Activated gamma-delta T cell (primary cell): Measurements from ENCODE around the gene FKBP2.

Source experiments
- DNase-seq: peaks from one replicate; lab custom pipeline; 2025; lab: John Stamatoyannopoulos, UW

FKBP2 gene

DNA sequence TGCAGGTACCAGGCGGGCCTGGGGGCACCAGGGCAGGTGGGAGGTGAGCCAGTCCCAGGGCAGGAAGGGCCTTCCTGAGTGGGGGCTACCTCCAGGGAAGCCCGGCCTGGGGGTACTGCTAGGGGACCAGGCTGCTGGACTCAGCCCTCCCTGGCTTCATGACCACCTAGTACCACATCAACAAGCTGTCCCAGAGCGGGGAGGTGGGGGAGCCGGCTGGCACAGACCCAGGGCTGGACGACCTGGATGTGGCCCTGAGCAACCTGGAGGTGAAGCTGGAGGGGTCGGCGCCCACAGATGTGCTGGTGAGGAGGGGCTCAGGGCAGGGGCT, 21.6 kb upstream of the FKBP2 start:
- DNase-seq, result no peak

DNA sequence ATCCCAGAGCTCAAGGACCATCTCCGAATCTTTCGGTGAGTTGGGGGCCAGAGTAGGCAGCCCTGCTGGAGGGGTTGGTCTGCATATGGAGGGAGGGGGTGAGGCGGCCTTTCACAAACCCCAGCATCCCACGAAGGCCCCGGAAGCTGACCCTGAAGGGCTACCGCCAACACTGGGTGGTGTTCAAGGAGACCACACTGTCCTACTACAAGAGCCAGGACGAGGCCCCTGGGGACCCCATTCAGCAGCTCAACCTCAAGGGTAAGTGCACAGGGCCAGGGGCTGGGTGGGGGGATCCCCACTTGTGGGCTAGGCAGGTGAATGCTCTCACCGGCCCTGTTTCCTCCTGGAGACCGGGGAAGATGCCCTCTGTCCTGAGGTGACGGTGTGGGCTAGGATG, 21.1 kb upstream of the FKBP2 start:
- DNase-seq, result no peak

DNA sequence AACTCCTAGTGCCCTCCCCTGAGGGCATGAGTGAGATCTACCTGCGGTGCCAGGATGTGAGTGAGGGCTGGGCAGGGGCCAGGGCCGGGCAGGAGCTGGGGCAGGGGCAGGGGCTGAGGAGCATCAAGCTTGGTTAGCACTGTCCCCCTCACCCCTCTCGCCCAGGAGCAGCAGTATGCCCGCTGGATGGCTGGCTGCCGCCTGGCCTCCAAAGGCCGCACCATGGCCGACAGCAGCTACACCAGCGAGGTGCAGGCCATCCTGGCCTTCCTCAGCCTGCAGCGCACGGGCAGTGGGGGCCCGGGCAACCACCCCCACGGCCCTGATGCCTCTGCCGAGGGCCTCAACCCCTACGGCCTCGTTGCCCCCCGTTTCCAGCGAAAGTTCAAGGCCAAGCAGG, 20.6 kb upstream of the FKBP2 start:
- no peak for DNase-seq

DNA sequence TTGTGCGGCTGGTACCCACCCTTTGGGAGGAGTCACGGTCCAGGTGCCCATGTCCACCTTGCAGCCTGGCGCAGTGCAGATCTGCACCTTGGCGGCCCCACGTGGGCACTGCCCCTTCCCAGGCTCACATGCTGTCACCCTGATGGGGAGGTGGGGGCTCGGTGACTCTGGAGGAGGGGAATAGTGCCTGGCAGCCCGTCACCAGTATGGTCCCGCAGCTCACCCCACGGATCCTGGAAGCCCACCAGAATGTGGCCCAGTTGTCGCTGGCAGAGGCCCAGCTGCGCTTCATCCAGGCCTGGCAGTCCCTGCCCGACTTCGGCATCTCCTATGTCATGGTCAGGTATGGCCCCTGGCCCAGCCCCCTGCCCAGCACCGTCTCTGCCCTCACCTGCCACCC, 20.1 kb upstream of the FKBP2 start:
- no peak for DNase-seq

DNA sequence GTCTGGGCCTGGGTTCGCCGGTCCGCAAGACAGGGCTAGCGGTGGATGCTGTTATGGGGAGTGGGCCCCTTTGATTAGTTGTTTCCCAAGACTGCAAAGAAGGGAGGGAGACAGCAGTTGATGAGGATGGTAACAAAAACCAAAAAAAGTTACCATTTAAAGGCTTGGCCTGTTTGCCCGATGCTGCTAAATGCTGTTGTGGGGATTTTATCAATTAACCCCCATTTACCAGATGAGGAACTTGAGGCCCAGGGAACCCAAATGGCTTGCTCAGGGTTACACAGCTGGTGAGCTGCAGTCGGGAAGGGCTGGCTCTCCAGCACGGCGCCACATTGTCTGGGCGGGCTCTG, 18.3 kb upstream of the FKBP2 start:
- no peak for DNase-seq

DNA sequence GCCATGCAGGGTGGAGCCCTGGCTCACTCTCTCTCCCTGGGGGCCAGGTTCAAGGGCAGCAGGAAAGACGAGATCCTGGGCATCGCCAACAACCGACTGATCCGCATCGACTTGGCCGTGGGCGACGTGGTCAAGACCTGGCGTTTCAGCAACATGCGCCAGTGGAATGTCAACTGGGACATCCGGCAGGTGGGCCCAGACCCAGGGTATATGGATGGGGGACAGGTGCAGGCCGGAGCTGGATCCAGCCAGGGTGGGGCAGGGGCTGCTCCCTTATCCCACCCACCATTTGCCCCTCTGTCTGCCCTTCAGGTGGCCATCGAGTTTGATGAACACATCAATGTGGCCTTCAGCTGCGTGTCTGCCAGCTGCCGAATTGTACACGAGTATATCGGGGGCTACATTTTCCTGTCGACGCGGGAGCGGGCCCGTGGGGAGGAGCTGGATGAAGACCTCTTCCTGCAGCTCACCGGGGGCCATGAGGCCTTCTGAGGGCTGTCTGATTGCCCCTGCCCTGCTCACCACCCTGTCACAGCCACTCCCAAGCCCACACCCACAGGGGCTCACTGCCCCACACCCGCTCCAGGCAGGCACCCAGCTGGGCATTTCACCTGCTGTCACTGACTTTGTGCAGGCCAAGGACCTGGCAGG, 17.8 kb upstream of the FKBP2 start:
- no peak for DNase-seq

DNA sequence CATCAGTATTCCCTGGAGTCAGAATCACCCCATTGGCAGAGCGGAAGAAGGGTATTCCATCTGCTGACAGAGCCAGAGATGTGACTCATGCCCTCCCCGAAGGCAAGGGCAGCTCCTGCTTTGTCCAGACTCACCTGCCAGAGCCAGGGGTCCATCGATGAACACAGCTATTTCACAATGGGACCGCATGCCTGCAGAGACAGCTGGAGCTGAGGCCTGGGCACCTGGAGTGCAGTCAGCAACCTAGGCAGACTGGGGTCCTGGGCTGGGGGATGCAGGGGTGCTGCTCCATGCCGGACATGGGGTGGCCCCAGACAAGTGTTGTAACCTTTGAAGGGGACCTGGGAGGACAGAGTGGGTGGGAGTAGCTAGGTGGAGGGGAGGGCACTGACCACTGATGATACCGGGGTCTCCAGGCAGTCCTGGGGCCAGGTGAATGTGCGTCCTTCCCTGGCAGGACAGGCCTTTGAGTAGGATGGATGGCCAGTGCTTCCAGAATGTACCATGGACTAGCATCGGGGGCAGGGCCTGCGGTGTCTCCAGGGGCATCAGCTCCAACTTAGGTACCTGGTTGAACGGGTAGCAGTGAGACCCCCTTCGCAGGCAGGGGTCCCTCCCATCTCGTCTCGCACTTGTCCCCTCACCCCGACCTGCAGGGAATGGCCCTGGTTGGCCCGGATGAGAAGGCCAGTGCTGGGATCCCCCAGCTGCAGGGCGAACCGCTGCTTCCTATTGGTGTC, 16.6 kb upstream of the FKBP2 start:
- no peak for DNase-seq

DNA sequence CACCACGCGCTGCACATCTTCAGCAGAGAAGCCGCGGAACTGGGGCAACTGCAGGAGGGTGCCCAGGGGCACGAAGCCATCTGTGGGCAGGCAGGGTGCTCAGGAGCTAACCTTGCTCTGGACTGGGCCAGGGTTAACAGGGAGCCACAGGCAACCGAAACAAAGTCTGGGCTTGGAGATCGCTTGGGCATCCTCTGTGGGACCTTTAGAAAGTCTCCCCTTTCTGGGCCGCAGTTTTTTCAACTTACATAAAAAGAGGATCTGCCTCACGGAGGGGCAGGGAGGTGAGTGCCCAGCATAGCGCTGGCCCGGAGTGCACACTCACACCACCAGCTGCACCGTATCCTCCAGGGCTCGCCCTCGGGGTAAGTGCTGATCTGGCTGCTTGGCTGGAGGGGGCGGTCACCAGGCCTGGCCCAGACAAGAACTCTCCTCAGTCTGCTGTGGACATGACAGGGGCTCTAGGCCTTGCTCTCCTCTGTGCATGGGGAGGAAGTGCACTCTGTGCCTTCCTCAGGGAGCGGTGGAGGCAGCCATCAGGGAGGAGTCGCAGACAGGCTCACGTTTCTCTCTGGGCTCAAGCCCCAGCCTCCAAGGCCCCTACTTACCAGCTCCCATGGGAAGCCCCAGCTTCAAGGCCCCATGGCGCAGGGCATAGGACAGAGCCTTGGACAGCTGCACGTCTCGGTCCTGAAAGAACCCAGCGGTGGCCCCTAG, 15.8 kb upstream of the FKBP2 start:
- DNase-seq, result no peak

DNA sequence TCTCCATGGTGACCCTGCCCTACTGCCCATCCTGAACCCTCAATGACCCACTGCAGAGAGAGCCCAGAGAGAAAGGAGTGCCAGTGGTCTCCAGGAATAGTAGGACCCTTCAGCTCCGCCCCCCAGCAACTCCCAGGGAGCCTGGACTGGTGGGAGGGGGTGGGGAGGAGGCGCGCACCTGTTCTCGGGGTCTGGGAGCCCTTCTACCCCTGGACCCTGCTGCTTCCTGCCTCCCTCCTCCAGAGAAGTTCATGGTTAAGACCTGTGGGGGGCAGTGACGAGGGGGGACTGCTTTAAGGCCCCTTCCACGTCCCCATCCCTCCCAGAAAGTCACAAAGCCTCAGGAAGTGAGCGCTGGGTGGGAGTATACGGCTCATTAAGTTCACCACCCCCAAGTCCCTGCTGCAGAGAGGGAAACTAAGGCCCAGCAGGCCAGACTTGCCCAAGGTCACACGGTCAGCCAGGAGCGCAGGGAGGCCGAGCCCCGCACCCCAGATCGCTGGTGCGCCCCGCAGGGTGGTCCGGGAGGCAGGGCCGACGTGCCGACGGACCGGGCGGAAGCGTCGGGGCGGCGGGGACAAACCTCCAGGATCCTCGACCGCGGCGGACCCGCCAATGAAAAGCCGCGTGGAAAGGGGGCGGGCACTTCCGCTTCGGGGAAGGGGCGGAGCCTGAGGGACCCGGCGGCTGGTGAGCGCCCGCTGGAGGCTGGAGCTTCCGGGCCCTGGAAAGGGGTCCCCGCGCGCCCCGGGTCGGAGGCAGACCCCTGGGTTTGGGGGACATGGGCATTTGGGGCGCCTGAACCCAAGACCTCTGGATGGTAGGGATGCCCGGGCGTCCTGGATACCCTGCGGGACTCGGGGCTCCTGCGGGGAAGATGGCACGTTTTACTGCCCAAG, 15.0 kb upstream of the FKBP2 start, which contains the start of the genes NUDT22 and TRPT1:
Gene NUDT22 (plus strand): TSS at position 667 of the 899 bp plus-strand sequence. CDS start 379 bp downstream, outside the sequence.
Gene TRPT1 (minus strand): TSS at position 579 of the 899 bp plus-strand sequence. CDS start 326 bp downstream, at position 253.
- DNase-seq, result peak; percentile 83

DNA sequence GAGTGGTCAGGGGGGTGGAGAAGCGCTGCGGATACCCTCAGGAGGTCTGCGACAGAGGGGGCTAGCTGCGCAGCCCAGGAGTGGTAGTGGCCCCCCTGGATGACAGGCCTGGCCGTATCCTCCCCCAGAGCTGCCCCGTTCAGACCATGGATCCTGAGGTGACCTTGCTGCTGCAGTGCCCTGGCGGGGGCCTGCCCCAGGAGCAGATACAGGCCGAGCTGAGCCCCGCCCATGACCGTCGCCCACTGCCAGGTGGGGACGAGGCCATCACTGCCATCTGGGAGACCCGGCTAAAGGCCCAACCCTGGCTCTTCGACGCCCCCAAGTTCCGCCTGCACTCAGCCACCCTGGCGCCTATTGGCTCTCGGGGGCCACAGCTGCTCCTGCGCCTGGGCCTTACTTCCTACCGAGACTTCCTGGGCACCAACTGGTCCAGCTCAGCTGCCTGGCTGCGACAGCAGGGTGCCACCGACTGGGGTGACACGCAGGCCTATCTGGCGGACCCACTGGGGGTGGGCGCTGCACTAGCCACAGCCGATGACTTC, 14.3 kb upstream of the FKBP2 start:
- peak; percentile 53 for DNase-seq

DNA sequence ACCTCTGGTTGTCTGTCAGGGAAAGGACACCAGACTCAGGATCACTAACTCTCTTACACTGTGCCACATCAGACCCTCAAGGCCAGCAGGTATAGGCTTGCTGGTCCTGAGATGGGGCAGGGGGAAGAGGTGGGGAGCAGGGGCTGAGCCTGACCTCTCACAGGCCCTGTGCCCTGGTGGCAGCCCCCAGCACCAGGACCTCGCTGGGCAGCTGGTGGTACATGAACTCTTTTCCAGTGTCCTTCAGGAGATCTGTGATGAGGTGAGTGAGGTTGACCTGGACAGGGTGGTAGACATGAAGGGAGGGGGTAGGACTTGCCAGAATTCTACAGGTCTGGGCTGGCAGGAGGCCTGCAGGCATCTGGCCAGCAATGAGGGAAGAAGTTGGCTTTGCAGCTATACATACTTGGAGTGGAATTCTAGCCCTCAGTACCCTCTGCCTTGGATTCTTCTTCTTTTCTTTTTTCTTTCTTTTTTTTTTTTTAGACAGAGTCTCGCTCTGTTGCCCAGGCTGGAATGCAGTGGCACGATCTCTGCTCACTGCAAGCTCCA, 13.4 kb upstream of the FKBP2 start:
- DNase-seq, result no peak

DNA sequence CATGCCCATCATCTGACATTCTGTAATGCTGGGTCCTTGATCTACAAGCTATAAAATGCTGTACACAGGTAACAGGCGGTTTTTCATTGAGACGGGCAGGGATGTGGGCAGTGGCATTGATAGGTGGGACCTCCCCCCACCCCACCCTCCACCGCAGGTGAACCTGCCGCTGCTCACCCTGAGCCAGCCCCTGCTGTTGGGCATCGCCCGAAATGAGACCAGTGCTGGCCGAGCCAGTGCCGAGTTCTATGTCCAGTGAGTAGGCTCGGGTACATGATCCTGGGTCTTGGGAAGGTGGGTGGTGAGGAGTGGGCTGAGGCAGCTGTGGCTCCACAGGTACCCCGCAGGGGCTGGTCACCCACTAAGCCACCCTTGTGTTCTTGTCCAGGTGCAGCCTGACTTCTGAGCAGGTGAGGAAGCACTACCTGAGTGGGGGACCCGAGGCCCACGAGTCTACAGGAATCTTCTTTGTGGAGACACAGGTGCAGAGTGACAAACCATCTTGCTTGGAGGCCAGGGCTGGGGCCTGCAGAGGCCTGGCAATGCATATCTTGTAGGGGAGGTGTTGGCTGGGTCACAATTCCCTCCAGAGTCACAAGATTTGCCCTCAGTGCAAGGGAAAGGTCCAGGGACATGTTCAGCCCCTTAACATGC, 11.7 kb upstream of the FKBP2 start:
- DNase-seq, result no peak

DNA sequence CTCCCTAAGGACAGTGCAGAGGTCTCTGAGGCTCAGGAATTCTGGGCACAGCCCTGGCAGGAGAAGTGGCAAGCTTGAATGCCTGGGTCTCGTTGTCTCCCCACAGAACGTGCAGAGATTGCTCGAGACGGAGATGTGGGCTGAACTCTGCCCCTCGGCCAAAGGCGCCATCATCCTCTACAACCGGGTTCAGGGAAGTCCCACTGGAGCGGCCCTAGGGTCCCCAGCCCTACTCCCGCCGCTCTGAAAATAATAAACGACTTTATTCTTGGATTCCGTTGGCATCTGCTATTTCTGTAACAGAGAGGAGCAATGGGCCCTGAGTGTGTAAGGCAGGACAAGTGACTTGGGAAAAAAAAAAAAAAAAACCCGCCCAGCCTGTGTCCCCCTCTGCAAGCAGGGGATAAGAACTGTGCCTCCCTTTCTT, 11.1 kb upstream of the FKBP2 start:
- no peak for DNase-seq

DNA sequence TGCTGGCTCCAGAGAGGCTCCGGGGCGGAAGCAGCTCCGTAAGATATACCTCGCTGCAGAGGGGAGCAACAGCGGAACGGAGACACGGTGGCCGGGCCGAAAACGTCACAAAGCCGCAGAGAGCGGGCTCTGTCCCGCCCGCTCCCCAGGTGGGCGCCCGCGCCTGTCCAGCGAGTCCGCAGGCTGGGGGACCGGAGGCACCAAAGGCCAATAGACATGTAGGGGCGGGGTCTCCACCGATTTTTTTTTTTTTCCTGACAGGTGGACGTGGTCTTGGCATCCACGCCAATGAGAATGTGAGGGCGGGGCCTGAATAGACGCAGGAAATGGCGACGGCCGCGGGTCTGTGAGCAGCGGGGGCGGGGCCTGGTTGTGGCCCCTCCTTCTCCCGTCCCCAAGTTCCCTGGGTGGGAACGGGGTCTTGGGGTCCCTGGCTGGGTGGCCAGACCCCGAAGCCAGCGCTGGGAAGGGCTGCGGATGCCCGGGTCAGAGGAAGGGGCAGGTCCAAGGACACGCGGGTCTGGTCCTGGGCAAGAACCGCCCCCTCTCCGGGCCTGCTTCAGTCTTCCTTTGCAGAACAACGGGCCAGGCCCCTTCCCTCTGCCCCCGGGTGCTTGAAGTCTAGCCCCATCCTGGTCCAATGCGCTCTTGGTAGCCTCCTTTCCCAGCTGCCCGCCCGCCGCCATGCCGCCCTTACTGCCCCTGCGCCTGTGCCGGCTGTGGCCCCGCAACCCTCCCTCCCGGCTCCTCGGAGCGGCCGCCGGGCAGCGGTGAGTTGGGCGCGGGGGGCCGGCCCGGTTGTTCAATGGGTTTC, 10.5 kb upstream of the FKBP2 start, which contains the start of gene DNAJC4:
Gene DNAJC4 (plus strand): TSS at position 378 of the 814 bp plus-strand sequence. CDS start 307 bp downstream, at position 685.
- DNase-seq, result peak; percentile 61

DNA sequence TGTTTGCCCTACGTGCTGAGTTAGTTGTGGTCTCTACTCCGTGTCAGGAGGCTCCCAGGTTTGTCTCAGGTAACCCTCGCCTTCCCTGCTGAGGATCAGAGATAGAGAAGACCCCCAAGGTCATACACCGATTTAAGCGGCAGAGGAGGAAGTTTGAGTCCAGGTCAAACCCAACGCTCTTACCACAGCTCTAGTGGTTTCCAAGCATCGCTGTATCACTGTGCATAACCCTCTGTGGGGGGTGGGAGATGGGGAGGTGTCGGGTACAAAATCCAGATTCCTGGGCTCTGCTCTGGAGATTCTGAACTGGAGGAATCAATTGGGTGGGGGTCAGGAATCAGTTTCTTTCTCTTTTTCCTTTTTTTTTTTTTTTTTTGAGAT, 9.9 kb upstream of the FKBP2 start:
- no peak for DNase-seq

DNA sequence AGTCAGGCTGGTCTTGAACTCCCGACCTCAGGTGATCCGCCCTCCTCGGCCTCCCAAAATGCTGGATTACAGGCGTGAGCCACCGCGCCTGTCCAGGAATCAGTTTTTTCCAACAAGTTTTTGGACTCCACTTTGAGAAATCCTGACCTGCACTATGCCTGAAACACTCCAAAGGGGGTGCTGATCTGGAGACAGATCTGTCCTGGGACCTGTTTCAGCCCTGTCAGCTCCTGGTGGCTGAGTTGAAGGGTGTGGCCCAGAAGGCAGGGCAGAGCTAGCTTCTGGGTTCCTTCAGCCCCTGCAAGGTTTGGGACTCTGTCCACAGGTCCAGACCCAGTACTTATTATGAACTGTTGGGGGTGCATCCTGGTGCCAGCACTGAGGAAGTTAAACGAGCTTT, 9.3 kb upstream of the FKBP2 start:
- DNase-seq, result no peak

DNA sequence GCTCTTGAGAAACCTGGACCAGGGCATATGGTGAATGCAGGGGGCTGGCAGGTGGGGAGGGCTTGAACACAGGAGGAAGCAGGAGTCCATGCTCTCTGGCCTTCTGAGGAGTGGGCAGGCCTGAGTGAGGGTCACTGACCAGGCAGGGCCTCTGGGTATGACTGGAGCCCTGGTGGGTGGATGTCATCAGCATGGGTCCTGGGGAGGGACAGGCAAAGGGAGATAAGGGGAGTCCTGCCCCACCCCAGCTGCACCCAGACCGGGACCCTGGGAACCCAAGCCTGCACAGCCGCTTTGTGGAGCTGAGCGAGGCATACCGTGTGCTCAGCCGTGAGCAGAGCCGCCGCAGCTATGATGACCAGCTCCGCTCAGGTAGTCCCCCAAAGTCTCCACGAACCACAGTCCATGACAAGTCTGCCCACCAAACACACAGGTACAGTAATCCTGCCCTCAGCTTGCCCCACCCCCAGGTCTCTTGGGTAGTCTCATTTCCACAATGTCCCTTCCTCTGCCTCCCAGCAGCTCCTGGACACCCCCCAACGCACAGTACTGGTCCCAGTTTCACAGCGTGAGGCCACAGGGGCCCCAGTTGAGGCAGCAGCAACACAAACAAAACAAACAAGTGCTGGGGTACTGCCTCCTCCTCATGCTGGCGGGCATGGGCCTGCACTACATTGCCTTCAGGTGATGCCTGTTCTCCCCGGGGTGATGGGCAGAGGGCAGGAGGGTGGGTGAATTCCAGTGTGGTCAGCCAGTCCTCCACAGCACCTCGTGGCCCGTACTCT, 8.5 kb upstream of the FKBP2 start:
- no peak for DNase-seq

DNA sequence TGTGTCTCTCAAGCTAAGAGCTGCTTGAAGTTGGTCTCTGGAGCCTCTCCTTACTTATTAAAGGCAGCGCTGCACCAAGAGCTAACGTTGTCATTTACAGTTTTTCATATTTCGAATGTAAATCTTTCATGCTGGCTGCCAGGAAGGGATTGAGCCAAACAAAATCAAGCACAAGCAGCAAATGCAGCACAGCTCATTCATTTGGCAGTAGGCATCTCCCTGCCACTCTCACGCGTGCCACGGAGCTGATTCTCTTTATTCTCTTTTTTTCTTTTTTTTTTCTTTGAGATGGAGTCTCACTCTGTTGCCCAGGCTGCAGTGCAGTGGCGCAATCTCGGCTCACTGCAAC, 8.0 kb upstream of the FKBP2 start:
- no peak for DNase-seq

DNA sequence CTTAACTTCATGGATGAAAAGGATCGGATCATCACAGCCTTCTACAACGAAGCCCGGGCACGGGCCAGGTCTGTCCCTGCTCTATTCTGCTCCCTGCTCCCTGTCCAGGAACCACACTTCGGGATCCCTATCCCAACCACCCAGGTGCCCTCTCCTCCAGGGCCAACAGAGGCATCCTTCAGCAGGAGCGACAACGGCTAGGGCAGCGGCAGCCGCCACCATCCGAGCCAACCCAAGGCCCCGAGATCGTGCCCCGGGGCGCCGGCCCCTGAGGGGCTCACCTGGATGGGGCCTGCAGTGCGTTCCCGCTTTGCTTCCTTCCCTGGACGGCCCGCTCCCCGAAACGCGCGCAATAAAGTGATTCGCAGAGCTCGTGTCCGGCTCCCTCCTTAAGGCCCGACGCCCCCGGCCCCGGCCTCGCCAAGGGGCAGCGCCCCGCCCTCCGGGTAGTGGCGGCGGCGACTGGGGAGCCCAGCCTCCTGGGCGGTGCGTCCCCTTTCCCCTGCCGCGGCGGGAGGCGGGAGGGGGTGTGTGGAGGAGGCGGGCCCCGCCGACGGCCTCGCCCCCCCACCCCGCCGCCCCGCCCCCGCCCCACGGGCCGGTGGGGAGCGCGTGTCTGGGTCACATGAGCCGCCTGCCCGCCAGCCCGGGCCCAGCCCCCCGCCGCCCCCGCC, 6.8 kb upstream of the FKBP2 start, which contains the start of gene VEGFB:
Gene VEGFB (plus strand): TSS at position 672 of the 674 bp plus-strand sequence. CDS start 250 bp downstream, outside the sequence.
- peak; percentile 74 for DNase-seq
